Measurements from ENCODE around the gene MTOR. TPM values are rescaled to one million over a fixed set of nuclear protein-coding genes. Genes with fewer than 3 reads are reported as not detected.
A peak's percentile ranks its signal among the peaks of the same experiment; 100 is the strongest.

The MTOR gene
- total RNA-seq, 4 donors from 2014 or later = 32.4 to 55.4 (median 42.5) TPM

DNA sequence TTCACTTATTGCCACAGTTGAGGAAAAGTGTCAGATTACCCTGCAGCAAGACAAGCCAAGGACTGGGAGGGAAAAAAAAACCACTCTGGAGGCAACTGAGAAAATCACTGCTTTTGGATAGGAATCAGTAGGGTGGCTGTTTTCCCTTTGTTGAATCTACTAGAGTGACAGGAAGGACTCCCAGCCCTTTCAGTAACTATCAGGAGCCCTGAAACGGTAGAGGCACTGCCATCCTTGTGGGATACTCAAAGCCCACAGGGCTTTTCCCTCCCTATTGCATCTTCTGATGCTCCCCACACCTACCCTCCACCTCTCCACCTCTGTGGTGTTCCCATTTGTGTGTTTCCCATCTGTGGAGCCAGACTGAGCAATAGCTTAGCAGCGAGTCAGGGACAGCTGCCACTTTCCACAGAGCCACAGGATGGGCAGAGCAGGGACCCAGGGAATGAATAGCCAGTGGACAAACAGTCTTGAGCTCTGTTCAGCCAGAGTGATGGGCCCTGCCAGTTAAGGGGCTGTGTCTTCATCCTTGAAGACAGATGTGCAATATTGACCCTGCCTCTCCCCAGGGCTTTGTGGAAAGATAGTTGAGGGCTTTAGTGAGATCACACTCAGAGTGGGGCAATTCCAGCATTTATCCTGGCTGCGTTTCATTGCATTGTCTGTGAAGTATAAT is 24.5 kb upstream of the MTOR start:
- no peaks in the 10 kb centered on the region for H3K9me3 ChIP-seq
- peaks cover 0 to 69% of the 10 kb centered on the region in 2 donors for H3K36me3 ChIP-seq
- H3K4me1 ChIP-seq = peaks cover 3 to 15% (median 7%) of the 10 kb centered on the region in 3 donors
- WGBS, 2 donors (ENCODE audit: low coverage in 1 of 2) = 83 to 94% methylated on average over 1 to 2 of the region's 3 CpGs
- TF ChIP-seq POLR2A (IDR thresholded peaks at IDR 0.05) = no peak
- TF ChIP-seq, protein P1, sequence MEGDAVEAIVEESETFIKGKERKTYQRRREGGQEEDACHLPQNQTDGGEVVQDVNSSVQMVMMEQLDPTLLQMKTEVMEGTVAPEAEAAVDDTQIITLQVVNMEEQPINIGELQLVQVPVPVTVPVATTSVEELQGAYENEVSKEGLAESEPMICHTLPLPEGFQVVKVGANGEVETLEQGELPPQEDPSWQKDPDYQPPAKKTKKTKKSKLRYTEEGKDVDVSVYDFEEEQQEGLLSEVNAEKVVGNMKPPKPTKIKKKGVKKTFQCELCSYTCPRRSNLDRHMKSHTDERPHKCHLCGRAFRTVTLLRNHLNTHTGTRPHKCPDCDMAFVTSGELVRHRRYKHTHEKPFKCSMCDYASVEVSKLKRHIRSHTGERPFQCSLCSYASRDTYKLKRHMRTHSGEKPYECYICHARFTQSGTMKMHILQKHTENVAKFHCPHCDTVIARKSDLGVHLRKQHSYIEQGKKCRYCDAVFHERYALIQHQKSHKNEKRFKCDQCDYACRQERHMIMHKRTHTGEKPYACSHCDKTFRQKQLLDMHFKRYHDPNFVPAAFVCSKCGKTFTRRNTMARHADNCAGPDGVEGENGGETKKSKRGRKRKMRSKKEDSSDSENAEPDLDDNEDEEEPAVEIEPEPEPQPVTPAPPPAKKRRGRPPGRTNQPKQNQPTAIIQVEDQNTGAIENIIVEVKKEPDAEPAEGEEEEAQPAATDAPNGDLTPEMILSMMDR (IDR thresholded peaks at IDR 0.05) = no peak
- no peak for TF ChIP-seq EP300 (IDR thresholded peaks at IDR 0.05)
- TF ChIP-seq POLR2AphosphoS5 (IDR thresholded peaks at IDR 0.05) = no peak
- ATAC-seq = no peak
- H3K27me3 ChIP-seq = no peaks in the 10 kb centered on the region
- no peak overlapping the region for H3K4me3 ChIP-seq
- H3K27ac ChIP-seq = no peak overlapping the region

GRCh38 chr1:11285883-11286734 is 23.8 kb upstream of the MTOR start:
- ATAC-seq = no peak
- Histone ChIP-seq H3K4me3 (no peak overlapping the region), H3K9me3 (no peaks in the 10 kb centered on the region), H3K4me1 (peaks cover 7 to 22% (median 8%) of the 10 kb centered on the region in 3 donors), H3K27ac (no peak overlapping the region), H3K36me3 (peaks cover 0 to 61% of the 10 kb centered on the region in 2 donors), H3K27me3 (no peaks in the 10 kb centered on the region)
- no peak for TF ChIP-seq EP300 (IDR thresholded peaks at IDR 0.05)
- WGBS, 2 donors (ENCODE audit: low coverage in 1 of 2) = 80 to 84% methylated on average over 6 to 7 of the region's 7 CpGs

DNA sequence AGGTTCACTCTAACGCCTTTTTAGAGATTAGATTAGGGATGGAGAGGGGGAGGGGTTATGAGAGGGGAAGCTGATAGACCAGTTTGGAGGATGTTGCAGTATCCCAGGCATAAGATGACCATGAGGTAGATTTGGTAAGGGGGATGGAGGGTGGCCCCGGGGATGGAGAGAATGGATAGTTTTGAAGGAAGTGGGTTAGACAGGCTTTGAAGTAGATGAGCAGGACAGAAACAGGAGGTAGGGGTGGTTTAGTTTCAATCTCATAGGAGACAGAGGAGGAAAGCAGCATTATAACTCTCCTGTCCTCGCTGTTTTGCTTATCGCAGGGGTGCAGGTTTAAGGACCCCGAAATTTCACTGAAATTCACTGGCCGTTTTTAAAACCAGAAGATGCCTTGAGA is 22.4 kb upstream of the MTOR start:
- Histone ChIP-seq H3K4me1 (peaks cover 7 to 32% (median 9%) of the 10 kb centered on the region in 3 donors), H3K27ac (no peak overlapping the region), H3K9me3 (no peaks in the 10 kb centered on the region), H3K36me3 (peaks cover 0 to 53% of the 10 kb centered on the region in 2 donors), H3K27me3 (no peaks in the 10 kb centered on the region), H3K4me3 (no peak overlapping the region)
- 82 to 86% methylated on average over 2 to 6 of the region's 6 CpGs for WGBS, 2 donors (ENCODE audit: low coverage in 1 of 2)
- TF ChIP-seq POLR2AphosphoS5 (IDR thresholded peaks at IDR 0.05) (no peak), POLR2A (IDR thresholded peaks at IDR 0.05) (no peak), EP300 (IDR thresholded peaks at IDR 0.05) (no peak)
- TF ChIP-seq, protein P1 (IDR thresholded peaks at IDR 0.05) = no peak
- no peak for ATAC-seq

GRCh38 chr1:11283151-11283550 is 20.8 kb upstream of the MTOR start:
- Histone ChIP-seq H3K36me3 (peaks cover 0 to 53% of the 10 kb centered on the region in 2 donors), H3K9me3 (no peaks in the 10 kb centered on the region), H3K27ac (peak overlapping the region in 1 of 4 donors; percentile 74), H3K4me3 (no peak overlapping the region), H3K4me1 (peaks cover 7 to 32% (median 9%) of the 10 kb centered on the region in 3 donors), H3K27me3 (no peaks in the 10 kb centered on the region)
- TF ChIP-seq, protein P1 (IDR thresholded peaks at IDR 0.05) = no peak
- no peak for TF ChIP-seq POLR2A (IDR thresholded peaks at IDR 0.05)
- no peak for ATAC-seq
- 82 to 100% methylated on average over 3 of the region's 6 CpGs for WGBS, 2 donors (ENCODE audit: low coverage in 1 of 2)

DNA sequence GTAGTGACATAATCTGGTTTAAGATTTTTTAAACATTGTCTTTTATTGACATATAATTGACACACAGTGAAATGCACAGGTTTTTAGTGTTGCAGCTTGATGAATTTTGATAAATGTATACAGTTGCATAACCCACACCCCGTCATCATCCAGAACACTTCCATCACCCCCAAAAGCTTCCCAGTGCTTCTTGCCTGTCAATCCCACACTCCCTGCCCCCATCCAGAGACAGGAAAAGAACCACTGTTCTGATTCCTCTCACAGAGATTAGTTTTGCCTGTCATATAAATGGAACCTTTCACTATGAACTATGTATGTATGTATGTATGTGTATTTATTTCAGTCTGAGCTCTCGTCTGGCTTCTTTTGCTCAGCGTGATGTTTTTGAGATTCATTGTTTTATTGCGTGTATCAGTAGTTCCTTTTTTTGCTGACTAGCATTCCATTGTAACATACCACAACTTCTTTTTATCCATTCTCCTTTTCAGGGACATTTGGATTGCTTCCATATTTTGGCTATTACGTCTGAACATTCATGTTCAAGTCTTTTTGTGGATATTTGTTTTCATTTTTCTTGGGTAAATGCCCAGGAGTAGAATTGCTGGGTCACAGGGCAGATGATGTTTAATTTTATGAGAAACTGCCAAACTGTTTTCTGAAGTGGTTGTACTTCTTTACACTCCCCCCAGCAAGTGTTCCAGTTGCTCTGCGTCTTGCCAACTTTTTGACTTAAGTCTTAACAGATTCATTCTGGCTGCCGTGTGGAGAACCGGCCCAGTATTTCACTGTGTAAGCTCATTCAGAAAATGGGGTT is 19.4 kb upstream of the MTOR start:
- peak; percentile 88 for ATAC-seq
- H3K27me3 ChIP-seq = no peaks in the 10 kb centered on the region
- peaks cover 7 to 36% (median 9%) of the 10 kb centered on the region in 3 donors for H3K4me1 ChIP-seq
- 20 to 21% methylated on average over 5 to 8 of the region's 8 CpGs for WGBS, 2 donors (ENCODE audit: low coverage in 1 of 2)
- H3K36me3 ChIP-seq = peaks cover 0 to 53% of the 10 kb centered on the region in 2 donors
- peak; percentile 75 for TF ChIP-seq POLR2AphosphoS5 (IDR thresholded peaks at IDR 0.05)
- TF ChIP-seq POLR2A (IDR thresholded peaks at IDR 0.05) = no peak
- TF ChIP-seq, protein P1 (IDR thresholded peaks at IDR 0.05) = no peak
- peak overlapping the region; percentile 56 to 82 (median 71) for H3K27ac ChIP-seq
- no peaks in the 10 kb centered on the region for H3K9me3 ChIP-seq
- no peak overlapping the region for H3K4me3 ChIP-seq
